HEK293 (cell line): ENCODE results near the gene STK16.

Experiments
- EGR2 ChIP-seq: fragments of 450-650 bp; formaldehyde crosslinking; IDR thresholded peaks from 2 replicates; pipeline ENCODE4 v1.5.1; 2016; ENCODE audit warnings: low read depth, missing biosample characterization, missing genetic modification characterization
- FEZF1 ChIP-seq: fragments of 450-650 bp; formaldehyde crosslinking; IDR thresholded peaks from 2 replicates; pipeline ENCODE4 v1.5.1; 2016; ENCODE audit warnings: missing biosample characterization, missing genetic modification characterization
- GLIS1 ChIP-seq: fragments of 450-650 bp; formaldehyde crosslinking; IDR thresholded peaks from 2 replicates; pipeline ENCODE4 v1.5.1; 2016; ENCODE audit warnings: missing biosample characterization, missing genetic modification characterization
- HOXA7 ChIP-seq: sonication (generic); formaldehyde crosslinking; IDR thresholded peaks from 2 replicates; pipeline ENCODE4 v1.8.1; 2022; ENCODE audit warnings: missing genetic modification reagents, borderline replicate concordance
- KLF1 ChIP-seq: fragments of 450-650 bp; formaldehyde crosslinking; IDR thresholded peaks from 2 replicates; pipeline ENCODE4 v1.5.1; 2016; ENCODE audit warnings: missing biosample characterization, missing genetic modification characterization
- KLF16 ChIP-seq: fragments of 450-650 bp; formaldehyde crosslinking; IDR thresholded peaks from 2 replicates; pipeline ENCODE4 v1.5.1; 2017; ENCODE audit warnings: missing biosample characterization, missing genetic modification characterization
- KLF9 ChIP-seq: fragments of 450-650 bp; formaldehyde crosslinking; IDR thresholded peaks from 2 replicates; pipeline ENCODE4 v1.5.1; 2016; ENCODE audit warnings: missing biosample characterization, missing genetic modification characterization, low read depth
- MEIS1 ChIP-seq: sonication (generic); formaldehyde crosslinking; IDR thresholded peaks from 2 replicates; pipeline ENCODE4 v1.8.1; 2022; ENCODE audit warnings: missing genetic modification reagents, mild to moderate bottlenecking, borderline replicate concordance
- MZF1 ChIP-seq: fragments of 450-650 bp; formaldehyde crosslinking; IDR thresholded peaks from 2 replicates; pipeline ENCODE4 v1.5.1; 2017; ENCODE audit warnings: missing biosample characterization, missing genetic modification characterization, borderline replicate concordance
- PRDM1 ChIP-seq: fragments of 450-650 bp; formaldehyde crosslinking; IDR thresholded peaks from 2 replicates; pipeline ENCODE4; 2016; ENCODE audit warnings: missing biosample characterization, missing genetic modification characterization
- PRDM6 ChIP-seq: fragments of 450-650 bp; formaldehyde crosslinking; IDR thresholded peaks from 2 replicates; pipeline ENCODE4 v1.5.1; 2017; ENCODE audit warnings: missing biosample characterization, missing genetic modification characterization
- RBAK ChIP-seq: fragments of 450-650 bp; formaldehyde crosslinking; IDR thresholded peaks from 2 replicates; pipeline ENCODE4 v1.5.1; 2016; ENCODE audit warnings: missing biosample characterization, missing genetic modification characterization
- SCRT1 ChIP-seq: fragments of 450-650 bp; formaldehyde crosslinking; IDR thresholded peaks from 2 replicates; pipeline ENCODE4 v1.5.1; 2016; ENCODE audit warnings: missing biosample characterization, missing genetic modification characterization, borderline replicate concordance
- SCRT2 ChIP-seq: fragments of 450-650 bp; formaldehyde crosslinking; IDR thresholded peaks from 2 replicates; pipeline ENCODE4 v1.5.1; 2016; ENCODE audit warnings: missing biosample characterization, missing genetic modification characterization
- YY2 ChIP-seq: fragments of 450-650 bp; formaldehyde crosslinking; IDR thresholded peaks from 2 replicates; pipeline ENCODE4 v1.5.1; 2016; ENCODE audit warnings: missing biosample characterization, missing genetic modification characterization
- ZBTB20 ChIP-seq: fragments of 450-650 bp; formaldehyde crosslinking; IDR thresholded peaks from 2 replicates; pipeline ENCODE4 v1.5.1; 2016; ENCODE audit warnings: missing biosample characterization, missing genetic modification characterization
- ZBTB6 ChIP-seq: fragments of 450-650 bp; formaldehyde crosslinking; IDR thresholded peaks from 2 replicates; pipeline ENCODE4 v1.5.1; 2017; ENCODE audit warnings: missing biosample characterization, missing genetic modification characterization
- ZFHX2 ChIP-seq: fragments of 450-650 bp; formaldehyde crosslinking; conservative IDR thresholded peaks from 2 replicates; pipeline ENCODE4 v1.5.1; 2016; ENCODE audit warnings: missing biosample characterization, missing genetic modification characterization
- ZFP41 ChIP-seq: fragments of 450-650 bp; formaldehyde crosslinking; IDR thresholded peaks from 2 replicates; pipeline ENCODE4 v1.5.1; 2016; ENCODE audit warnings: missing biosample characterization, missing genetic modification characterization, borderline replicate concordance
- ZNF112 ChIP-seq: fragments of 450-650 bp; formaldehyde crosslinking; IDR thresholded peaks from 2 replicates; pipeline ENCODE4 v1.5.0; 2017; ENCODE audit warnings: missing biosample characterization, missing genetic modification characterization
- ZNF121 ChIP-seq: fragments of 450-650 bp; formaldehyde crosslinking; IDR thresholded peaks from 2 replicates; pipeline ENCODE4 v1.5.1; 2016; ENCODE audit warnings: missing biosample characterization, missing genetic modification characterization
- ZNF19 ChIP-seq: fragments of 450-650 bp; formaldehyde crosslinking; IDR thresholded peaks from 2 replicates; pipeline ENCODE4; 2016; ENCODE audit warnings: missing biosample characterization, missing genetic modification characterization, low read depth
- ZNF2 ChIP-seq: fragments of 450-650 bp; formaldehyde crosslinking; IDR thresholded peaks from 2 replicates; pipeline ENCODE4 v1.5.1; 2016; ENCODE audit warnings: missing biosample characterization, missing genetic modification characterization
- ZNF23 ChIP-seq: fragments of 450-650 bp; formaldehyde crosslinking; IDR thresholded peaks from 2 replicates; pipeline ENCODE4 v1.5.1; 2016; ENCODE audit warnings: missing biosample characterization, missing genetic modification characterization, borderline replicate concordance
- ZNF239 ChIP-seq: fragments of 450-650 bp; formaldehyde crosslinking; IDR thresholded peaks from 2 replicates; pipeline ENCODE4 v1.5.1; 2016; ENCODE audit warnings: missing biosample characterization, missing genetic modification characterization
- ZNF274 ChIP-seq, 2 experiments: fragments of 200-500 bp in 1 of 2; fragments of 450-650 bp in 1 of 2; sonication (Bioruptor generic) in 1 of 2; formaldehyde crosslinking in 1 of 2; IDR thresholded peaks; 2 replicates each; pipeline versions ENCODE4 v1.5.1 to v1.6.1; 2014 to 2016; ENCODE audit warnings: borderline replicate concordance in 1 of 2, inconsistent platforms in 1 of 2, low read length in 1 of 2, missing biosample characterization in 1 of 2, missing genetic modification characterization in 1 of 2
- ZNF280C ChIP-seq: fragments of 450-650 bp; formaldehyde crosslinking; IDR thresholded peaks from 2 replicates; pipeline ENCODE4 v1.5.1; 2016; ENCODE audit warnings: missing biosample characterization, missing genetic modification characterization
- ZNF302 ChIP-seq: fragments of 450-650 bp; formaldehyde crosslinking; IDR thresholded peaks from 2 replicates; pipeline ENCODE4 v1.5.1; 2016; ENCODE audit warnings: missing biosample characterization, missing genetic modification characterization, low read depth
- ZNF341 ChIP-seq: fragments of 450-650 bp; formaldehyde crosslinking; IDR thresholded peaks from 2 replicates; pipeline ENCODE4; 2016; ENCODE audit warnings: low read depth, missing biosample characterization, missing genetic modification characterization
- ZNF366 ChIP-seq: fragments of 450-650 bp; formaldehyde crosslinking; conservative IDR thresholded peaks from 2 replicates; pipeline ENCODE4 v1.5.1; 2016; ENCODE audit warnings: missing biosample characterization, missing genetic modification characterization
- ZNF426 ChIP-seq: fragments of 450-650 bp; formaldehyde crosslinking; IDR thresholded peaks from 2 replicates; pipeline ENCODE4 v1.5.1; 2017; ENCODE audit warnings: missing biosample characterization, missing genetic modification characterization, mild to moderate bottlenecking, inconsistent platforms, moderate library complexity
- ZNF580 ChIP-seq: fragments of 450-650 bp; formaldehyde crosslinking; IDR thresholded peaks from 2 replicates; pipeline ENCODE4 v1.5.1; 2016; ENCODE audit warnings: missing biosample characterization, missing genetic modification characterization
- ZNF624 ChIP-seq: fragments of 450-650 bp; formaldehyde crosslinking; IDR thresholded peaks from 2 replicates; pipeline ENCODE4 v1.5.1; 2017; ENCODE audit warnings: missing biosample characterization, missing genetic modification characterization
- ZNF658 ChIP-seq: fragments of 450-650 bp; formaldehyde crosslinking; IDR thresholded peaks from 2 replicates; pipeline ENCODE4; 2016; ENCODE audit warnings: missing biosample characterization, missing genetic modification characterization
- ZNF701 ChIP-seq: fragments of 450-650 bp; formaldehyde crosslinking; IDR thresholded peaks from 2 replicates; pipeline ENCODE4 v1.5.1; 2016; ENCODE audit warnings: missing biosample characterization, missing genetic modification characterization
- ZNF837 ChIP-seq: fragments of 450-650 bp; formaldehyde crosslinking; IDR thresholded peaks from 2 replicates; pipeline ENCODE4 v1.5.1; 2016; ENCODE audit warnings: missing biosample characterization, missing genetic modification characterization
- ZXDB ChIP-seq: fragments of 450-650 bp; formaldehyde crosslinking; IDR thresholded peaks from 2 replicates; pipeline ENCODE4 v1.5.1; 2016; ENCODE audit warnings: missing biosample characterization, missing genetic modification characterization

STK16 gene

GRCh38 chr2:219206328-219207133 is 38.7 kb upstream of the STK16 start, which contains the start of gene ZFAND2B (continued):
- TF ChIP-seq KLF16 (tag by site-specific recombination) (0 out of 2 replicates have a peak, but pooled peaks have one; percentile 65), ZNF239 (tag by site-specific recombination) (no peak), ZXDB (no peak), MEIS1 (CRISPR knock-in tag) (no peak), ZNF280C (tag by site-specific recombination) (no peak), ZNF837 (tag by site-specific recombination) (no peak), PRDM1 (no peak), GLIS1 (tag by site-specific recombination) (0 out of 2 replicates have a peak, but pooled peaks have one; percentile 21), ZNF121 (tag by site-specific recombination) (no peak), ZNF341 (tag by site-specific recombination) (no peak), YY2 (tag by site-specific recombination) (no peak), SCRT2 (tag by site-specific recombination) (no peak), MZF1 (tag by site-specific recombination) (no peak), ZBTB6 (tag by site-specific recombination) (peak; percentile 67; the same call in 1 of the 2 replicates), ZNF624 (tag by site-specific recombination) (no peak), ZNF701 (tag by site-specific recombination) (no peak), ZNF302 (no peak), ZNF366 (tag by site-specific recombination) (no peak), SCRT1 (tag by site-specific recombination) (no peak), KLF1 (tag by site-specific recombination) (peak; percentile 52), ZNF112 (no peak), ZNF274 (IDR thresholded peaks at IDR 0.05; ENCODE audit: low read length) (no peak), ZNF274 (tag by site-specific recombination; IDR thresholded peaks at IDR 0.05; ENCODE audit: borderline replicate concordance) (no peak), ZNF2 (tag by site-specific recombination) (peak; percentile 73; the same call in 1 of the 2 replicates), ZBTB20 (tag by site-specific recombination) (no peak; the same call in 1 of the 2 replicates), ZNF658 (tag by site-specific recombination) (no peak), ZFHX2 (peak; percentile 25; the same call in 1 of the 2 replicates), ZNF426 (tag by site-specific recombination) (no peak), EGR2 (tag by site-specific recombination) (no peak), ZNF23 (tag by site-specific recombination) (no peak), KLF9 (tag by site-specific recombination) (peak; percentile 95), ZFP41 (no peak), ZNF580 (tag by site-specific recombination) (no peak), FEZF1 (tag by site-specific recombination) (no peak), HOXA7 (no peak), ZNF19 (tag by site-specific recombination) (no peak), PRDM6 (no peak), RBAK (no peak)
